Neutrophil (primary cell): ENCODE measurements around the gene RFLNA.

Source experiments
- H3K27ac ChIP-seq: fragments of 200-600 bp; sonication (generic); 2 replicates; pipeline ENCODE4 v1.5.1; 2016; ENCODE audit warnings: mild to moderate bottlenecking, moderate library complexity
- H3K27me3 ChIP-seq: fragments of 200-600 bp; sonication (generic); 2 replicates; pipeline ENCODE4 v1.6.0; 2016; ENCODE audit warnings: mild to moderate bottlenecking
- H3K36me3 ChIP-seq: fragments of 200-600 bp; sonication (generic); 2 replicates; pipeline ENCODE4 v1.5.1; 2017
- H3K4me1 ChIP-seq, 2 experiments: fragments of 200-600 bp in 1 of 2; sonication (generic) in 1 of 2; 1 replicate in 1 of 2; 2 replicates in 1 of 2; pipeline versions ENCODE4 v1.5.1 to v1.6.1; 2013 to 2016; ENCODE audit warnings: low read depth in 1 of 2, low read length in 1 of 2, mild to moderate bottlenecking in 1 of 2, moderate library complexity in 1 of 2; ENCODE audit not compliant: control insufficient read depth in 1 of 2, insufficient read depth in 1 of 2
- H3K4me3 ChIP-seq, 2 experiments: fragments of 200-600 bp in 1 of 2; sonication (generic) in 1 of 2; 1 replicate in 1 of 2; 2 replicates in 1 of 2; pipeline ENCODE4 v1.5.1; 2013 to 2016; ENCODE audit warnings: low read depth in 1 of 2, low read length in 1 of 2, mild to moderate bottlenecking in 1 of 2, moderate library complexity in 1 of 2
- H3K9me3 ChIP-seq: fragments of 200-600 bp; sonication (generic); 2 replicates; pipeline ENCODE4 v1.5.1; 2016
- TF ChIP-seq, protein P1 (sequence below): fragments of 200-600 bp; sonication (generic); IDR thresholded peaks from 2 replicates; pipeline ENCODE4 v1.5.1; 2016; ENCODE audit warnings: antibody characterized with exemption

Gene RFLNA

DNA sequence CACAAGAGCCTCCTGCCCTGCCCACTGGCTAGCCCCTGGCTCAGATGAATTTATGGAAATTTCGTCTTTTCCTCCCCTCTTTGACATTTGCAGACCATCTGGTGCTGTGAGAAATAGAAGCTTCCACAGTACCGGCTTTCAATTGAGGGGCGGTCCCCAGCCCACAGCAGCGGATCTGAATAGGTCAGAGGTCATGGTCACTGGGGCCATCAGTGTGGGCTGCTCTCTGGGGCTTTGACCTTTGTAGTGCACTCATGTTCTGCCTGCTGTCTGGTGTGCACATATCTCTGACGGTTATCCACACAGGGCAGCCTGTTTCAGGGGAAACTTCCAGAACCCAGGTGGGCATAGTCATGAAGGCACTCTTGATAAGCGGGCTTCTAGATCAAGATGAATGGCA is 2.5 kb upstream of the RFLNA start:
- Histone ChIP-seq H3K4me3 (no peak overlapping the region), H3K9me3 (no peaks in the 10 kb centered on the region), H3K36me3 (no peaks in the 10 kb centered on the region), H3K4me1 (no peaks in the 10 kb centered on the region), H3K27me3 (peaks cover 53% of the 10 kb centered on the region), H3K27ac (no peak overlapping the region)
- TF ChIP-seq, protein P1, sequence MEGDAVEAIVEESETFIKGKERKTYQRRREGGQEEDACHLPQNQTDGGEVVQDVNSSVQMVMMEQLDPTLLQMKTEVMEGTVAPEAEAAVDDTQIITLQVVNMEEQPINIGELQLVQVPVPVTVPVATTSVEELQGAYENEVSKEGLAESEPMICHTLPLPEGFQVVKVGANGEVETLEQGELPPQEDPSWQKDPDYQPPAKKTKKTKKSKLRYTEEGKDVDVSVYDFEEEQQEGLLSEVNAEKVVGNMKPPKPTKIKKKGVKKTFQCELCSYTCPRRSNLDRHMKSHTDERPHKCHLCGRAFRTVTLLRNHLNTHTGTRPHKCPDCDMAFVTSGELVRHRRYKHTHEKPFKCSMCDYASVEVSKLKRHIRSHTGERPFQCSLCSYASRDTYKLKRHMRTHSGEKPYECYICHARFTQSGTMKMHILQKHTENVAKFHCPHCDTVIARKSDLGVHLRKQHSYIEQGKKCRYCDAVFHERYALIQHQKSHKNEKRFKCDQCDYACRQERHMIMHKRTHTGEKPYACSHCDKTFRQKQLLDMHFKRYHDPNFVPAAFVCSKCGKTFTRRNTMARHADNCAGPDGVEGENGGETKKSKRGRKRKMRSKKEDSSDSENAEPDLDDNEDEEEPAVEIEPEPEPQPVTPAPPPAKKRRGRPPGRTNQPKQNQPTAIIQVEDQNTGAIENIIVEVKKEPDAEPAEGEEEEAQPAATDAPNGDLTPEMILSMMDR = no peak

DNA sequence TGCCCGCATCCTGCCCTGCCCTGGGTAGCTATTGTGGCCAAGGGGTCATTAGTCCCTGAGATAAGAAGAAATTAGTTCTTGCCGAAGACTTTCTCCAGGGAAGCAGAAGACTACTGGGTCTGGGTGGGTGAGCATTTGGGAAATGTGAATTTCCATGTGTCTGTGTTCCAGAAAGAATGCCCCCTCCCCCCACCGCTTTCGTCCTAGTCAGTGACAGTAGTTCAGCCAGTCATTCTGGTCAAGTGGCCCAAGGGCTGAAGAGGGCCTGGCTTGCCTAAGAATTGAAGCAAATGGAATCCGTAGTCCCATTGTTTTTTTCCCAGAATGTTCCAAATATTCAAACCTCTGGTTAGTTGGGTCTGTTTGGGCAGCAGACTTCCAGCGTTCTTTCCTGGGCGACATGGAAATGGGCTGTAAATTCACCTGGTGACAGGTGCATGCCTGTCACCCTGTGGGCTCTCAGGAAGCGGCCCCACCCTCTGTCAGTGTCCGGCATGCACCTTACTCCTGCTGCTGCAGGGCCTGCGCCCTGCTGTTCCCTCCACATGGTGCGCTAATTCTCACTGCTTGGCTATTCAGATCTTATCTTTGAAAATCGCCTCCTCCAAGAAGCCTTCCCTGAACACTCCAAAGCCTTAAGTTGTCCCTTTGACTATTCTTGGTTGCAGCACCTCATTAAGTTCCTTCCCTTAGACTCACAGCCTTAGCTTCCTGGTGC is 1.4 kb upstream of the RFLNA start:
- peaks cover 64% of the 10 kb centered on the region for H3K27me3 ChIP-seq

DNA sequence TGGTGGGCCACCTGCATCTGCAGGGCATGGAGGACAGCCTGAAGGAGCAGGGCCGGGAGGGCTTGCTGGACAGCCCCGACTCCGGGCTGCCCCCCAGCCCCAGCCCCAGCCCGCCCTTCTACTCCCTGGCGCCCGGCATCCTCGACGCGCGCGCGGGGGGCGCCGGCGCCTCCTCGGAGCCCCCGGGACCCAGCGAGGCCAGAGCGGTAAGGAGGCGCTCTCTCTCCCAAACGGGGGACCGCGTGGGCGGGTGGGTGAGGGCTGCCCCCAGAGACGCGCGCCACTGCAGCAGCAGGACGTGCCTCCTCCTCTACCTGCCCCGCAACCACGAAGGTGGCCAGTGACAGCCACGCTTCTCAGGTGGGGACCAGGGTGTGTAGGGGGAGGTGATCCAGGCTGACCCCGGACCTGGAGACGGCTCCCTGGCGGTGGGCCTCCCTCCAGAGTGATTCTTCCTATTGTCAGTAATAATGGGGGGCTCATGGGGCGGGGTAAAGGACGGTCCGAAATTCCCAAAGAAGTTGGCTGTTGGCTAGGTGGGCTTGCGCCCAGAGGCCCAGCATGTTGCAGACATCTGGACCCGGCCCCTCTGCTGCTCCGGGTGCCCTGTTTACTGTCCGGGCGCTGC is 652 bp downstream of the RFLNA start:
- Histone ChIP-seq H3K4me3 (no peak overlapping the region), H3K9me3 (no peaks in the 10 kb centered on the region), H3K27me3 (peaks cover 74% of the 10 kb centered on the region), H3K27ac (no peak overlapping the region), H3K36me3 (no peaks in the 10 kb centered on the region), H3K4me1 (no peaks in the 10 kb centered on the region)
- TF ChIP-seq, protein P1 = no peak

More for the DNA sequence above, 1.4 kb upstream of the RFLNA start:
- H3K9me3 ChIP-seq = no peaks in the 10 kb centered on the region
- H3K27ac ChIP-seq = no peak overlapping the region
- no peaks in the 10 kb centered on the region for H3K4me1 ChIP-seq
- TF ChIP-seq, protein P1 = no peak
- no peak overlapping the region for H3K4me3 ChIP-seq
- no peaks in the 10 kb centered on the region for H3K36me3 ChIP-seq

DNA sequence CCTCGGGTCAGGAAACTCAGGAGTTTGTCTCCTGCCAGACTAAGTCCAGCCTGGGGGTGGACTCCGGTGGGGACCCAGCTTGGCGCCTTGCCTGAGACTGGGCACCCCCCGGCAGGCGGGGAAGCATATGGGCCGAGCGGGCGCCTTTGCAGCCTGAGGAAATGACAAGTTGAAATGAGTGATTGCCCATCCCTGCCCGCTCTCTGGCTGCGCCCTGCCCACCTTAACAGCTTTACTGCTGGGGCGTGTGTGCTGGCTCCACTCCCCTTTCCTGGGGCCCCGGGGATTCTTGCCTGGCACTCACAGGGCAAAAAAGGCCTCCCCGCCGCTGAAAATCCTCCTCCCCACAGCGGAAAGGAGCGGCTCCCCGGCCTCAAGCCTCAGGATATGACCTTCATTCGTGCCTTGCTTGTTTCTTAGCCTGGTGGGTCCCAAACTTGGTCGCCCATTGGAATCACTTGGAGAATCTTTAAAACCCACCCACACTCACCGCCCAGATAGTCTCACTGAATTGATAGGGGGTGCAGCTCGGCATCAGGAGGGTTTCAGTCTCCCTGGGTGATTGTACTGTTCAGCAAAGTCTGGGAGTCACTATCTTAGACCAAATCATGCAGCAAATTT is 1.5 kb downstream of the RFLNA start:
- Histone ChIP-seq H3K4me1 (no peaks in the 10 kb centered on the region), H3K9me3 (no peaks in the 10 kb centered on the region), H3K27me3 (peaks cover 74% of the 10 kb centered on the region), H3K36me3 (no peaks in the 10 kb centered on the region), H3K27ac (no peak overlapping the region), H3K4me3 (no peak overlapping the region)
- TF ChIP-seq, protein P1 = no peak

DNA sequence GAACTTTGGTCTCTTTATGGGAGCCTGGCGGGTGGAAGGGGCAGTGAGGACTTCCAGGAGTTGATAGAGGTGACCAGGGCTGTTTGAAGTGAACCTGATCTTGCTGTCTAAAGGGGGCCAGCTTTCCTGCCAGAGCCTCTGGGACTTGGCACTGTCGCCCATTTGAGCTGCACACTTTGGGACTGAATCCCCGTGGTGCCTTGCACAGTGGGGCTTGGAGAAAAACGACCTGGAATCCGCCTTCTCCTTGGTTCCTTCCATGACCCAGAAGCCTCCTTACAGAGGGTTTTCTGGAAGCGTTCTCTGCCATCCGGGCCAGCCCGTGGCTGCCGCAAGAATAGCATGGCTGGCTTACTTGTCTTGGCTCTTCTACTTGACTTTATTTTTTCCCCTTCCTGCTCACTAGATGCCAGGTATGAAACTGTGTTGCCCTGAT is 2.0 kb downstream of the RFLNA start:
- no peaks in the 10 kb centered on the region for H3K36me3 ChIP-seq
- peaks cover 74% of the 10 kb centered on the region for H3K27me3 ChIP-seq
- no peak overlapping the region for H3K27ac ChIP-seq
- TF ChIP-seq, protein P1 = no peak
- no peaks in the 10 kb centered on the region for H3K4me1 ChIP-seq
- H3K9me3 ChIP-seq = no peaks in the 10 kb centered on the region
- H3K4me3 ChIP-seq = no peak overlapping the region
